HG03135 (cell line): ENCODE measurements around the gene KLHL29.

Source experiments
- ATAC-seq: cut with Tn5 transposase; IDR thresholded peaks from one replicate; pipeline ENCODE4 v1.9.1; 2021; ENCODE audit warnings: mild to moderate bottlenecking, moderate library complexity; ENCODE audit not compliant: unreplicated experiment

The KLHL29 gene

DNA sequence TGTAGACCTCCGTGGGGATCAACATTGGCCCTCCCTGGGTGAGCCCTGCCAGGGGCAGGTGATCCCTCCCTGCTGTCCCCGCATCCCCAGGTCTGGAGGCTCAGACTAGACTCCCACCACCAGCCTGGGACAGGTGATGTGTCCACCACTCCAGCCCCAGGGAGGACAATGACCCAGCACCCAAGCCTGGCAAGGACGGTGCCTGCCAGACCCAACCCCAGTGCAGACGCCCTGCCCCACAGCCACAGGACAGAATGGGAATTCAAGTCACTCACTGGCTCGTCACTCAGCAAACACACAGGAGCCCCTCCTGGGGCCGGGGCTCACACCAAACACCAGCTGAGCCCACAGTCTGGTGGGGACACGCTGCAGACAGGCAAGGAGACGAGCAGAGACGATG, 302.2 kb downstream of the KLHL29 start:
- ATAC-seq = no peak

DNA sequence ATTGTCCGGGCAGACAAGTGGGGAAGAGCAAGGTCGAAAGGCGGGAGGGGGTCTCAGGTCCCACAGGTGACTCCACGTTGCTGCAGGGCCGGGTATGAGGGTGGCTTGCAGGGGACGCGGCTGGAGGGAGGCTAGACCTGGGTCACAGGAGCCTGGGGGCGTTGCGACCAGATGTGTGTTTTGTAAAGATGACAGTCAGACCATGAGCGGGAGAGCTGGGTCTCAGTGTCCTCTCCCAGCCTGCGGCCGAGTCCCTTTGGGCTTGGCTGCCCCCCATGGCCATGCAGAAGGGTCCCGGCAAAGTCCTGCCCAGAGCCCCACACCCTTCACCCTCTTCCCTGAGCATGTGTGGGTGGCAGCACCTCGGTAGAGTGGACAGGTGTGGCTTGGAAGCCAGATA, 302.7 kb downstream of the KLHL29 start:
- no peak for ATAC-seq

DNA sequence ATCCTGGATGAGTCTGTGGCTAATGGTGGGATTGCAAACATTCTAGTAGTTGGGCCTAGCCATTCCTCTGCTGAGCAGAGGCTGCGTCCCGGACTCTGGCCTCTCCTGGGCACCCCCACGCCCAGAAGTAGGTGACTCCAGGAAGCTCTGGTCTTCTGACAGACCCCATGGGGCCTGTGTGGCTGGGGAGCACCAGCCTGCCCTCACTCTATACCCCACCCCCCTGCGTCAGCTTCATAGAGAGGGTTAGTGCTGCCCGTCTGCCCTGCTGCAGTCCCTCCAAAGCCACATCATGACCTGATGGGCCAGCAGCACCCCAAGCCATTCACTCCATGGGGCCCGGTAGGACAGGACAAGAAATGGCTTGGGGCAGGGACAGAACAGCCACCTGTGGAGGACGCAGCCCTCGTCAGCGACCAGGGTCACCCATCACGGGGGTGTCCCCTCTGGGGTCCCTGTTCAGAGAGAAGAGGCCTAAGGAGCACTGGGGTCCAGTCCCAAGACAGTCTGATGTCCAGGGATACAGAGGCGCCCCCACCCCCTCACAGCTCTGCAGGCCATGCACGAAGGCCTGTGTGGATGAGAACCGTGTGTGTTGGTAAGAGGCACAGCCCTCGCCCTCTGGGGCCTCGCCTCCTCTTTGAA, 303.6 kb downstream of the KLHL29 start:
- no peak for ATAC-seq

GRCh38 chr2:23689131-23689700, 304.2 kb downstream of the KLHL29 start:
- no peak for ATAC-seq

DNA sequence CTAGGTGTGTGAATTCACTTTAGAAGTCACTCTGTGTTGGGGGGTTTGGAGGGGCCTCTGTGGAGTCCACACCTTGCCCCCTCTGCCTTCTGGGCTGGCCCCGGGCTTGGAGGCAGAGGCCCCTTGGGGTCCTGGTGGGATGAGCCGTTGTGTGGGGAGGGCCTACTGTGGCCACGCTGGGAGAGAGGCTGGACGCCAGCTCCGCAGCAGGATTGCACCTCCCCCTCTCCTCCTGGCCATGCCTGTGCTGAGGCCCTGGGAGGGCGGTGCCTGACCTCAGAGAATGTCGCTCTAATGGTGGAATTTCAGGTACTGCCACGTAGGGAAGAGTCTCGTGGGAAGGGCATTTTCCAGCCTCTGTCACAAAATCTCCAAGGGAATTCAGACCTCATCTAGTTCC, 304.9 kb downstream of the KLHL29 start:
- ATAC-seq = no peak

DNA sequence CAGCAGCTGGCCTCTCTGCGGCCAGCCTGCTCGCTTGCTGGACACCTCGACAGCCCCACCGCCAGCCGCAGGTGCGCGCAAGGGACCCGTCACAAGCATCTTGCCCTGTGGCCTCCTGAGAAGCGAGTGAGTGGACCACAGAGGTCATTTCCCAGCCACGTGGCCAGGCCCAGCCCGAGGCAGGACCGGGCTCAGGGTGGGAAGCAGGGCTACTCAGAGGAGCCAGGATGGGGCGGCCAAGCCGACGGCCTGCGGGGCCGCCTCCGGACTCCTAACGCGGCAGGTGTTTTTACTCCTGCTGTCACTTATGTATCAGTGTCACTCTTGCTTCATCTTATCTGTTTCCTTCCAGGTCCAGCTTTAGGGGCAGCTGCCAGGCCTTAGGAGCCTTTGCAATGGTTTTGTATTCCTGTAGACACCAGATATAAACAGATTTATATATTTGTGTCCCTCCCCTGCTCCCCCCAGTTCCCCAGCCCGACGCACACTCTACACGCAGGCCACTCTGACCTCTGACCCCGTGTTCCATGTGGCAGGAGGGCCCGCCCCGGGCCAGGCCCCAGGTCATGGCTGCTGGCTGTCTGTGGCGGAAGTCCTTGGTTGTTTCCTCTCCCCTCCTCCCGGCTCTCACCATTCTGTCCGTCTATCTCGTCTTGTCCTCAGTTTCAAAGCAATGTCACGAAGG, 305.6 kb downstream of the KLHL29 start:
- no peak for ATAC-seq

- no peak for ATAC-seq
Measured at GRCh38 chr2:23691106-23691470, 306.1 kb downstream of the KLHL29 start.

GRCh38 chr2:23691565-23691964, 306.6 kb downstream of the KLHL29 start:
- ATAC-seq = no peak

DNA sequence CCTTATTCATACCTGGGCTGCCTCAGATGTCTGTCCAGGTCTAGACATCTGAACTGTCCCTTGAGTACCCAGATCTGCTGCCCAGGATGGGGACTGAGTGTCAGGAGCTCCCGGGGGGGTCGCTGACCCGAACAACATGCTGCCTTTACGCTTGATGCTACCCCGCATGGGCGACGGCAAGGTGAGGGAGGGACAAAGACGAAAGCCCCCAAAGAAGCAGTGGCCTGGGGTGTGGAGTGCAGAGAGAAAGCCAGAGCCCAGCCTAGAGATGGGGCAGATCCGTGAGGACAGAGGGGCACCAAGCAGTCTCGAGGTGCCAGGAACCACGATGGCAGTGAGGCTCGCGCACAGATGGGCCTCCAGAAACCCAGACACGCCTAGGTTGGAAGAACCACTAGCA, 307.3 kb downstream of the KLHL29 start:
- ATAC-seq = no peak

DNA sequence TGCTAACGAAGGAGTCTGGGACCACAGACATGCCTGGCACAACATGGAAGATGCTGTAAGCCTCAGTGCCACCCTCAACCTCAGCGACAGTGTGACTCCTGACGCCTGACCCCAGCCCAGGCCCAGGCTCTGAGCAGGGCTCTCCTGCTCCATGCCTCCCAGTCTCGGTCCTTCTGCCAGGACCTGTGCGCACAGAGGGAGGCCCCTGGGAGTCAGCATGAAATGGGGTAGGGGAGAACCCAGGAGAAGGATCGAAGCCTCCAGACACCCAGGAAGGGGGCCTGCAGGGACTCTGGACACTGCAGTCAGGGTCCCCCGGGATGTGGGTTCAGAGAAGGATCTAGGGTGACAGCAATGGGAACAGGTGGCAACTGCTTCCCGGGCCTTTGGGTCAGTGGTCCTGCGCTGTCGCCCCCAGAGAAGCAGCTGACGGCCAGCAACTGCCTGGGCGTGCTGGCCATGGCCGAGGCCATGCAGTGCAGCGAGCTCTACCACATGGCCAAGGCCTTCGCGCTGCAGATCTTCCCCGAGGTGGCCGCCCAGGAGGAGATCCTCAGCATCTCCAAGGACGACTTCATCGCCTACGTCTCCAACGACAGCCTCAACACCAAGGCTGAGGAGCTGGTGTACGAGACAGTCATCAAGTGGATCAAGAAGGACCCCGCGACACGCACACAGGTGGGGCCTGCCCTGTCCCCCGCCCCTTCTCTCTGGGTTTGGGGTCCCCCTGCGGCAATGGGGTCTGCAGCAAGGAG, 308.0 kb downstream of the KLHL29 start:
- ATAC-seq = no peak

DNA sequence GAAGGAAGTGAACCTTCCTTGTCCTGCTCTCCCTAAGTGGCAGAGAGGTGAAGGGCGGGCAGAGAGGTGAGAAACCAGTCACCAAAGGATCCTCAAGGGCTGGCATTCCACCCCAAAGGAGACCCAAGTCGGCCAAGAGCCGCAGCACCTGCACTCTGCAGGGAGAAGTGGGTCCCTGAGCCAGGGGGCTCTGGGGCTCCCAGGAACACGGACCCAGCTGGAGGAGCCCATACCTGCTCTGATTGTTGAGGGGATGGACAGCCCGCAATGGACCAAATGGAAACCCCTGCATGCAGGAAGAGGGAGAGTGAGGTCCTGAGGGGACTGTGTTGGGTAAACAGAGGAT, 308.6 kb downstream of the KLHL29 start:
- no peak for ATAC-seq

- ATAC-seq = no peak
Measured at GRCh38 chr2:23694058-23695045, 309.4 kb downstream of the KLHL29 start.

GRCh38 chr2:23695214-23695889, 310.4 kb downstream of the KLHL29 start:
- no peak for ATAC-seq

DNA sequence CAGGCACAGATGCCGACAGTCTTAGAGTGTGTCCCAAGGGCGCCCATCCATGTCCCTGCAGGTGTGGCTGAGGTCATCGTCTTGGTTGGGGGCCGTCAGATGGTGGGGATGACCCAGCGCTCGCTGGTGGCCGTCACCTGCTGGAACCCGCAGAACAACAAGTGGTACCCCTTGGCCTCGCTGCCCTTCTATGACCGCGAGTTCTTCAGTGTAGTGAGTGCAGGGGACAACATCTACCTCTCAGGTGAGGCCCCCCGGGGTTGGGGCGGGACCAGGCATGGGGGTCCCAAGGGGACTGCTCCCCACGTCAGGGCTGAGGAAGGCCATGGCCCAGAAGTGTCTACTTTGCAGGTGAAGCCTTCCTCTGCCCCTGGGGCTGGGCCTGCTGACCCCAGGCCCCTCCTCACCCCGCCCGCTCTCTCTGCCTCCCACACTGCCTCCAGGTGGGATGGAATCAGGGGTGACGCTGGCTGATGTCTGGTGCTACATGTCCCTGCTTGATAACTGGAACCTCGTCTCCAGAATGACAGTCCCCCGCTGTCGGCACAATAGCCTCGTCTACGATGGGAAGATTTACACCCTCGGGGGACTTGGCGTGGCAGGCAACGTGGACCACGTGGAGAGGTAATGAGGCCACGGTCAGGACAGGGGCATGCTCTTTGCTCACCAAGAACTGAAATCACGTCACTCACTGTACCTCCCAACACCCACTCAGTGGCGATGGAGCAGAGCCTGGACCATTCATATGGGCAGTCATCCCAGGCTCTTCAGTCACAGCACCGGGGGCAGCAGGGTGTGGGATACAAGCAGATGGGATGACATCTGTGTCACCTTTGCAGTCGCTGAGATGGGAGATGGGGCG, 311.1 kb downstream of the KLHL29 start:
- ATAC-seq = no peak

DNA sequence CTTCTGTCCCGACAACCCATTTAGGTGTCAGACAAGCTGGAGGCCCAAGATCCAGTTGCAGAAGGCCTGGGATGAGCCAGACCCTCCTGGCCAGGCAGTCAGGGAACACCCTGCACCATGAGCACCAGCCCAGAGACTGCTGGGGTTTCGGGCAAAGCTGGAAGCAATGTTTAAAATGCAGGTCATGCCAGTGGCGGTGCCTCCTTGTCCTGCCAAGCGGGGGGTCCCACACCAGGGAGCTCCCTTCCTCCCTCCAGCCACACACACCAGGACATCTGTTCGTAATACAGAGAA, 311.7 kb downstream of the KLHL29 start:
- ATAC-seq = no peak

GRCh38 chr2:23697256-23698075, 312.5 kb downstream of the KLHL29 start:
- ATAC-seq = no peak

DNA sequence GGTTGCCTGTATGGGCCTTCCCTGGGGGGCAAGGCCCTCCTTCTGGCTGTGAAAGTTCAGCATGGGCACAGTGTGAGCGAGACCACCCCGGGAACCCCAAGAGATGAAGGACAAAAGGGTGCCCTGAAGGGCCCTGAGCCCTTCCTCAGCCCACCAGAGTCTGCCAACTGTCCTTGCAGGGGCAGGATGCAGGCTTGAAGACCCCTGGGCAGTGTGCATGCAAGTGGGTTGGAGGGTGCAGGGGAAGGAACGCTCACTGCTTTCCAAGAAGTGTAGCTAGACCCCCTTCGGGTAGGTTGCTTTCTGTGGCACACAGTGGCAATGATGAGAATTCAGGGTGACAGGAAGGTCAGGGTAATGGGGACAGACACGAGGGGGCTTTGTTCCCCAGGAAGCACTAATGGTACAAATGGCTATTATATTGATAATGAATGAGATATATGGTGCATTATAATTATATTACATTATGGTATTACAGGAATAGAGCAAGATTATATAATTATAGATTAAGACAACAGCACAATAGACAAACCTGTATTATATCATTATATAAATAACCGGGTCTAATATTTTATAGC, 313.2 kb downstream of the KLHL29 start:
- no peak for ATAC-seq
